GM12875 (cell line): Measurements from ENCODE around the gene FOS.

Source experiments
- H3K4me3 ChIP-seq: one replicate; pipeline ENCODE4 v1.5.1; 2011; ENCODE audit warnings: low read depth, low read length, control low read depth
- CTCF ChIP-seq: IDR thresholded peaks from 2 replicates; pipeline ENCODE4 v1.5.1; 2011; ENCODE audit warnings: low read depth, mild to moderate bottlenecking, control low read depth, inconsistent platforms, low read length, moderate library complexity, borderline replicate concordance; ENCODE audit not compliant: insufficient read depth

The FOS gene

GRCh38 chr14:75328558-75329155 lies 50.0 kb downstream of the FOS start:
- no peak overlapping the region for H3K4me3 ChIP-seq
- TF ChIP-seq CTCF: no peak

- no peak for TF ChIP-seq CTCF
- H3K4me3 ChIP-seq: no peak overlapping the region
Observed at GRCh38 chr14:75329369-75329768, 50.7 kb downstream of the FOS start.

- TF ChIP-seq CTCF: no peak
Observed at GRCh38 chr14:75331471-75331870, 52.8 kb downstream of the FOS start.

More at GRCh38 chr14:75331471-75331870, 52.8 kb downstream of the FOS start:
- H3K4me3 ChIP-seq: no peak overlapping the region
